Ovary (tissue), 9 donors: ENCODE data around the gene PRAMEF12. TPM values are rescaled to one million over a fixed set of nuclear protein-coding genes. Genes with fewer than 3 reads are reported as not detected.

ENCODE experiments used
- DNase-seq, 5 donors: peaks; one replicate each; pipeline ENCODE4 v3.0.0-alpha.2; 2019 to 2020
- H3K27ac ChIP-seq, 2 donors: fragments of 200-600 bp; one replicate each; pipeline versions ENCODE4 v1.5.1 to v1.8.0; 2019 to 2022
- H3K27me3 ChIP-seq: fragments of 200-600 bp; one replicate; pipeline ENCODE4 v1.8.0; 2022
- H3K36me3 ChIP-seq: fragments of 200-600 bp; sonication (generic); one replicate; pipeline ENCODE4 v1.5.1; 2019
- H3K4me1 ChIP-seq: one replicate; pipeline ENCODE4 v1.8.1; 2013; ENCODE audit warnings: mild to moderate bottlenecking, moderate library complexity; ENCODE audit not compliant: insufficient read depth
- H3K4me3 ChIP-seq: fragments of 200-600 bp; sonication (generic); one replicate; pipeline ENCODE4 v1.5.1; 2017
- H3K9me3 ChIP-seq, 2 donors: fragments of 200-600 bp in 1 of 2; sonication (generic) in 1 of 2; one replicate each; pipeline versions ENCODE4 v1.5.1 to v1.8.1; 2013 to 2019; ENCODE audit warnings: mild to moderate bottlenecking in 1 of 2, moderate library complexity in 1 of 2
- EP300 ChIP-seq: sonication (generic); formaldehyde crosslinking; IDR thresholded peaks from one replicate; pipeline ENCODE4 v1.6.1; 2017; ENCODE audit warnings: antibody characterized with exemption
- POLR2A ChIP-seq: fragments of 450-650 bp; IDR thresholded peaks from one replicate; pipeline ENCODE4 v1.6.1; 2017; ENCODE audit warnings: antibody characterized with exemption, mild to moderate bottlenecking, moderate library complexity
- WGBS, 3 donors: extraction: QIAGEN DNeasy Blood & Tissue Kit in 1 of 3; methylation state at CpG; one replicate each; pipeline versions ENCODE4 v1.1.5 to v1.1.7; 2013 to 2017; 5-methylcytosine and 5-hydroxymethylcytosine counted together
- intact Hi-C, 4 donors: fragments of 100-400 bp; cut with DNase I; formaldehyde crosslinking; loops; one replicate each; pipeline versions ENCODE4 v1.11.0 to v1.15.1; 2022 to 2023
- polyA plus RNA-seq, 2 donors: library from polyadenylated mRNA; stranded (reverse); fragments of 200-250 nt in 1 of 2; fragments of 350-450 nt in 1 of 2; fragmentation: Illumina TruSeq in 1 of 2; extraction: RNeasy Lipid Tissue Mini Kit (QIAGEN cat#74804) in 1 of 2; gene quantifications; one replicate each; pipeline ENCODE4 v1.2.3, GENCODE V29; 2013 to 2014
- total RNA-seq, 7 donors: library from RNA; depleted of rRNA in 2 of 7; stranded (reverse); fragments of >200 nt in 2 of 7; fragmentation: NEBNext Ultra II Directional in 3 of 7; extraction: Animal tissue kit (Norgen Biotek cat#: 25700) in 3 of 7; gene quantifications; one replicate each; pipeline versions ENCODE4 v1.1.0 to v1.2.4, GENCODE V29; 2016 to 2023
- TF ChIP-seq, protein P1 (sequence below), 3 donors: fragments of 450-650 bp in 2 of 3; fragments of 200-600 bp in 1 of 3; IDR thresholded peaks; one replicate each; pipeline versions ENCODE4 v1.5.1 to v1.8.0; 2016 to 2022; ENCODE audit warnings: antibody characterized with exemption in 3 of 3, mild to moderate bottlenecking in 1 of 3
- donor health status: DM: no; HTN: no; CAD: no; lungs with moderate emphysema.
- donor health status: DM: no; HTN: no; CAD: no.
- donor health status: Bipolar disorder and iron deficiency.
- donor health status: DM: yes; HTN: yes; CAD: no.
- donor health status: DM: no; HTN: no; CAD: no.
- donor health status: DM: yes; HTN: yes; CAD: no.

The PRAMEF12 gene
- total and polyA plus RNA-seq, 9 donors = not detected

- TF ChIP-seq POLR2A (no peak), EP300 (no peak)
- TF ChIP-seq, protein P1, sequence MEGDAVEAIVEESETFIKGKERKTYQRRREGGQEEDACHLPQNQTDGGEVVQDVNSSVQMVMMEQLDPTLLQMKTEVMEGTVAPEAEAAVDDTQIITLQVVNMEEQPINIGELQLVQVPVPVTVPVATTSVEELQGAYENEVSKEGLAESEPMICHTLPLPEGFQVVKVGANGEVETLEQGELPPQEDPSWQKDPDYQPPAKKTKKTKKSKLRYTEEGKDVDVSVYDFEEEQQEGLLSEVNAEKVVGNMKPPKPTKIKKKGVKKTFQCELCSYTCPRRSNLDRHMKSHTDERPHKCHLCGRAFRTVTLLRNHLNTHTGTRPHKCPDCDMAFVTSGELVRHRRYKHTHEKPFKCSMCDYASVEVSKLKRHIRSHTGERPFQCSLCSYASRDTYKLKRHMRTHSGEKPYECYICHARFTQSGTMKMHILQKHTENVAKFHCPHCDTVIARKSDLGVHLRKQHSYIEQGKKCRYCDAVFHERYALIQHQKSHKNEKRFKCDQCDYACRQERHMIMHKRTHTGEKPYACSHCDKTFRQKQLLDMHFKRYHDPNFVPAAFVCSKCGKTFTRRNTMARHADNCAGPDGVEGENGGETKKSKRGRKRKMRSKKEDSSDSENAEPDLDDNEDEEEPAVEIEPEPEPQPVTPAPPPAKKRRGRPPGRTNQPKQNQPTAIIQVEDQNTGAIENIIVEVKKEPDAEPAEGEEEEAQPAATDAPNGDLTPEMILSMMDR (IDR thresholded peaks at IDR 0.05) = no peak
- no peaks in the 10 kb centered on the region for H3K36me3 ChIP-seq
- H3K27me3 ChIP-seq = no peaks in the 10 kb centered on the region
- no peak for DNase-seq
- intact Hi-C loops = no loop called here
- H3K4me3 ChIP-seq = no peak overlapping the region
- 52 to 62% (median 56%) methylated on average over 4 of the region's 4 CpGs for WGBS, 3 donors
- H3K4me1 ChIP-seq = no peaks in the 10 kb centered on the region
- no peak overlapping the region for H3K27ac ChIP-seq
- no peaks in the 10 kb centered on the region for H3K9me3 ChIP-seq
These were observed 25.4 kb downstream of the PRAMEF12 start for GRCh38 chr1:12798911-12799310.

DNA sequence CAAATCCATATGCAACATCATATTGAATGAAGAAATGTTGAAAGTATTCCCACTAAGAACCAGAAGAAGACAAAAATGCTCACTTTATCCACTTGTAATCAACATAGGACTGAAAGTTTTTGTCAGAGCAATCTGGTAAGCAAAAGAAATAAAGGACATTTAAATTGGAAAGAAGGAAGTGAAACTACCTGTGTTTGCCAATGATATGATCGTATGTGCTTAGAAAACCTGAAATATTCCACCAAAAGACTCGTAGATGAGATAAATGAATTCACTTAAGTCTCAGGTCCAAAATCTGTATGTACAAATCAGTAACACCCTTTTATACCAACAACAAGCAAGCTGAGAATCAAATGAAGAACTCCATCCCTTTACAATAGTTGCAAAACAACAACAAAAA, 26.2 kb downstream of the PRAMEF12 start:
- DNase-seq = no peak
- intact Hi-C loops = no loop called here
- whole genome bisulfite sequencing, 3 donors = 59 to 72% (median 59%) methylated on average over 2 of the region's 2 CpGs

GRCh38 chr1:12809933-12810332, 36.4 kb downstream of the PRAMEF12 start:
- H3K27me3 ChIP-seq = no peaks in the 10 kb centered on the region
- WGBS, 3 donors = 63 to 90% (median 74%) methylated on average over 1 of the region's 1 CpG
- TF ChIP-seq EP300 = no peak
- no peak for TF ChIP-seq POLR2A
- TF ChIP-seq, protein P1 (IDR thresholded peaks at IDR 0.05) = no peak
- no peaks in the 10 kb centered on the region for H3K9me3 ChIP-seq
- no peaks in the 10 kb centered on the region for H3K4me1 ChIP-seq
- DNase-seq = no peak
- H3K36me3 ChIP-seq = no peaks in the 10 kb centered on the region
- H3K27ac ChIP-seq = no peak overlapping the region
- no peak overlapping the region for H3K4me3 ChIP-seq
- intact Hi-C loops = no loop called here

More for the DNA sequence above, 26.2 kb downstream of the PRAMEF12 start:
- TF ChIP-seq, protein P1 (IDR thresholded peaks at IDR 0.05) = no peak
- TF ChIP-seq EP300 = no peak
- no peak for TF ChIP-seq POLR2A
- no peaks in the 10 kb centered on the region for H3K27me3 ChIP-seq
- no peaks in the 10 kb centered on the region for H3K4me1 ChIP-seq
- no peak overlapping the region for H3K4me3 ChIP-seq
- no peaks in the 10 kb centered on the region for H3K36me3 ChIP-seq
- no peak overlapping the region for H3K27ac ChIP-seq
- H3K9me3 ChIP-seq = no peaks in the 10 kb centered on the region

GRCh38 chr1:12810691-12811408, 37.3 kb downstream of the PRAMEF12 start:
- Histone ChIP-seq H3K27me3 (no peaks in the 10 kb centered on the region), H3K9me3 (no peaks in the 10 kb centered on the region), H3K4me1 (no peaks in the 10 kb centered on the region), H3K27ac (no peak overlapping the region), H3K4me3 (no peak overlapping the region), H3K36me3 (no peaks in the 10 kb centered on the region)
- intact Hi-C loops = no loop called here
- WGBS, 3 donors = 60 to 79% (median 61%) methylated on average over 5 of the region's 5 CpGs
- no peak for DNase-seq
- TF ChIP-seq, protein P1 (IDR thresholded peaks at IDR 0.05) = no peak
- no peak for TF ChIP-seq POLR2A
- TF ChIP-seq EP300 = no peak
